Smooth muscle cell (in vitro differentiated cells): ENCODE results near the gene TCF7L1. TPM values are rescaled to one million over a fixed set of nuclear protein-coding genes. Genes with fewer than 3 reads are reported as not detected.
"Not testable (repeated sequence)": the region's sequence is repeated elsewhere in the genome, so short reads cannot be mapped to it uniquely, and the experiment has no call there.

Experiments used
- DNase-seq: peaks from one replicate; lab custom pipeline; 2025; ENCODE audit not compliant: unreplicated experiment; lab: John Stamatoyannopoulos, UW
- H2AFZ ChIP-seq: fragments of 200-600 bp; sonication (generic); 2 replicates; pipeline ENCODE4 v1.6.0; 2016; ENCODE audit warnings: antibody characterized with exemption, low read depth, mild to moderate bottlenecking
- H3F3A ChIP-seq: fragments of 200-600 bp; sonication (generic); 2 replicates; pipeline ENCODE4 v1.6.0; 2017; ENCODE audit warnings: antibody characterized with exemption, low read depth
- H3K27ac ChIP-seq: fragments of 200-600 bp; sonication (generic); 2 replicates; pipeline ENCODE4 v1.5.1; 2016; ENCODE audit warnings: low read depth, mild to moderate bottlenecking
- H3K27me3 ChIP-seq: fragments of 200-600 bp; sonication (generic); 2 replicates; pipeline ENCODE4 v1.6.1; 2016; ENCODE audit warnings: low read depth, mild to moderate bottlenecking
- H3K36me3 ChIP-seq: fragments of 200-600 bp; sonication (generic); 2 replicates; pipeline ENCODE4 v1.5.1; 2016; ENCODE audit warnings: low read depth
- H3K4me1 ChIP-seq: fragments of 200-600 bp; sonication (generic); 2 replicates; pipeline ENCODE4 v1.5.1; 2016; ENCODE audit warnings: low read depth
- H3K4me2 ChIP-seq: fragments of 200-600 bp; sonication (generic); 2 replicates; pipeline ENCODE4 v1.6.0; 2016; ENCODE audit warnings: mild to moderate bottlenecking
- H3K4me3 ChIP-seq: fragments of 200-600 bp; sonication (generic); 2 replicates; pipeline ENCODE4 v1.5.1; 2016; ENCODE audit warnings: mild to moderate bottlenecking
- H3K79me2 ChIP-seq: fragments of 200-600 bp; sonication (generic); 2 replicates; pipeline ENCODE4 v1.6.0; 2016; ENCODE audit warnings: low read depth, mild to moderate bottlenecking
- H3K9ac ChIP-seq: fragments of 200-600 bp; sonication (generic); 2 replicates; pipeline ENCODE4 v1.6.0; 2016; ENCODE audit warnings: low read depth
- H3K9me3 ChIP-seq: fragments of 200-600 bp; sonication (generic); replicated peaks from 2 replicates; pipeline ENCODE4 v1.5.1; 2016; ENCODE audit warnings: low read depth
- H4K20me1 ChIP-seq: fragments of 200-600 bp; sonication (generic); 2 replicates; pipeline ENCODE4 v1.6.0; 2016; ENCODE audit warnings: low read depth
- WGBS: methylation state at CpG from one replicate; pipeline ENCODE4 v1.1.7; 2016; ENCODE audit warnings: low lambda C conversion rate; 5-methylcytosine and 5-hydroxymethylcytosine counted together
- polyA plus RNA-seq: library from polyadenylated mRNA; unstranded; fragments of >200 nt; fragmentation: Nextera tagmentation; extraction: Ambion mirVana; gene quantifications from 2 replicates; pipeline ENCODE4 v1.2.1, GENCODE V29; 2016
- total RNA-seq: library from RNA; depleted of rRNA; stranded (reverse); fragments of >200 nt; gene quantifications from 2 replicates; pipeline ENCODE4 v1.2.3, GENCODE V29; 2014
- TF ChIP-seq, protein P1 (sequence below): fragments of 200-600 bp; sonication (generic); IDR thresholded peaks from 2 replicates; pipeline ENCODE4 v1.5.1; 2017; ENCODE audit warnings: borderline replicate concordance, mild to moderate bottlenecking, antibody characterized with exemption; ENCODE audit not compliant: insufficient read depth, poor library complexity, severe bottlenecking

TCF7L1 gene
- total and polyA plus RNA-seq, 2 experiments from 2014 or later, result 4.5 to 15.2 TPM

DNA sequence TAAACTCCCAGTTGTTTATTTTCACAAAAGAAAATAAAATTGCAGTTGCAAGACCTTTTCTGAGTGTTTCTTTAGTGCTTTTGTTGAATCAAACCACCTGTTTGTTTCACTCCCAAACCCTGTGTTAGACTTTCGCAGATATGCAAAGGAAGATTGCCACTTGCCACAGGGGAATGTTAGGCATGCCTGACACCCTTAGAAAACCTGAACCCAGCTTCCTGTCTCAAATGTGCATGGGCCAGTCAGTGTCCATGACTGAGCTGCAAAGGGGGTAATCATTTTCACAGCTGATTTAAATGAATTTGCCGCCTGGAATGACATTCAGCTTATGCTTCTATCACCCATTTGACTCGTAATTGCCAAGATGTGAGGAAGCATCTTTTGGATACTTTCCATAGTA is 177.1 kb downstream of the TCF7L1 start:
- Histone ChIP-seq H3K4me3 (no peak overlapping the region), H3K4me1 (no peaks in the 10 kb centered on the region), H3K27ac (no peak overlapping the region), H4K20me1 (no peaks in the 10 kb centered on the region), H3K27me3 (no peaks in the 10 kb centered on the region), H3K4me2 (no peak overlapping the region), H3F3A (no peaks in the 10 kb centered on the region), H3K9ac (no peak overlapping the region), H3K79me2 (no peaks in the 10 kb centered on the region), H3K36me3 (no peaks in the 10 kb centered on the region), H3K9me3 (no peaks in the 10 kb centered on the region), H2AFZ (no peak overlapping the region)
- DNase-seq, result no peak
- 90% methylated on average over 3 of the region's 3 CpGs for WGBS
- TF ChIP-seq, protein P1, sequence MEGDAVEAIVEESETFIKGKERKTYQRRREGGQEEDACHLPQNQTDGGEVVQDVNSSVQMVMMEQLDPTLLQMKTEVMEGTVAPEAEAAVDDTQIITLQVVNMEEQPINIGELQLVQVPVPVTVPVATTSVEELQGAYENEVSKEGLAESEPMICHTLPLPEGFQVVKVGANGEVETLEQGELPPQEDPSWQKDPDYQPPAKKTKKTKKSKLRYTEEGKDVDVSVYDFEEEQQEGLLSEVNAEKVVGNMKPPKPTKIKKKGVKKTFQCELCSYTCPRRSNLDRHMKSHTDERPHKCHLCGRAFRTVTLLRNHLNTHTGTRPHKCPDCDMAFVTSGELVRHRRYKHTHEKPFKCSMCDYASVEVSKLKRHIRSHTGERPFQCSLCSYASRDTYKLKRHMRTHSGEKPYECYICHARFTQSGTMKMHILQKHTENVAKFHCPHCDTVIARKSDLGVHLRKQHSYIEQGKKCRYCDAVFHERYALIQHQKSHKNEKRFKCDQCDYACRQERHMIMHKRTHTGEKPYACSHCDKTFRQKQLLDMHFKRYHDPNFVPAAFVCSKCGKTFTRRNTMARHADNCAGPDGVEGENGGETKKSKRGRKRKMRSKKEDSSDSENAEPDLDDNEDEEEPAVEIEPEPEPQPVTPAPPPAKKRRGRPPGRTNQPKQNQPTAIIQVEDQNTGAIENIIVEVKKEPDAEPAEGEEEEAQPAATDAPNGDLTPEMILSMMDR, result no peak

- 96% methylated on average over 7 of the region's 7 CpGs for WGBS
- peaks cover 4% of the 10 kb centered on the region for H4K20me1 ChIP-seq
- no peak overlapping the region for H3K4me3 ChIP-seq
- no peaks in the 10 kb centered on the region for H3K27me3 ChIP-seq
- no peak overlapping the region for H3K9ac ChIP-seq
- H3K4me2 ChIP-seq, result no peak overlapping the region
- peaks cover 4% of the 10 kb centered on the region for H3F3A ChIP-seq
- TF ChIP-seq, protein P1, result no peak
- H3K4me1 ChIP-seq, result no peaks in the 10 kb centered on the region
- no peak for DNase-seq
- no peak overlapping the region for H3K27ac ChIP-seq
- no peak overlapping the region for H2AFZ ChIP-seq
- H3K79me2 ChIP-seq, result peaks cover 4% of the 10 kb centered on the region
- no peaks in the 10 kb centered on the region for H3K9me3 ChIP-seq
- no peaks in the 10 kb centered on the region for H3K36me3 ChIP-seq
These were observed 179.2 kb downstream of the TCF7L1 start for GRCh38 chr2:85312404-85312803.

GRCh38 chr2:85314884-85315242 is 181.7 kb downstream of the TCF7L1 start:
- Histone ChIP-seq H3F3A (peaks cover 17% of the 10 kb centered on the region), H3K27ac (no peak overlapping the region), H4K20me1 (peaks cover 27% of the 10 kb centered on the region), H3K36me3 (no peaks in the 10 kb centered on the region), H3K9ac (no peak overlapping the region), H2AFZ (no peak overlapping the region), H3K4me2 (no peak overlapping the region), H3K4me1 (peaks cover 3% of the 10 kb centered on the region), H3K27me3 (no peaks in the 10 kb centered on the region), H3K4me3 (no peak overlapping the region), H3K9me3 (no peaks in the 10 kb centered on the region), H3K79me2 (peaks cover 6% of the 10 kb centered on the region)
- 95% methylated on average over 10 of the region's 10 CpGs for WGBS
- DNase-seq, result no peak
- TF ChIP-seq, protein P1, result no peak

GRCh38 chr2:85315921-85316320 is 182.7 kb downstream of the TCF7L1 start:
- not testable (repeated sequence) for DNase-seq, H3K4me3 ChIP-seq, H3K27me3 ChIP-seq, H3K27ac ChIP-seq, H3K9ac ChIP-seq, H3K36me3 ChIP-seq, H2AFZ ChIP-seq, H3K4me1 ChIP-seq, H3K9me3 ChIP-seq, H3K4me2 ChIP-seq
- Histone ChIP-seq H3K79me2 (peaks cover 12% of the 10 kb centered on the region), H3F3A (peaks cover 27% of the 10 kb centered on the region), H4K20me1 (peaks cover 34% of the 10 kb centered on the region)
- WGBS, result 91% methylated on average over 5 of the region's 5 CpGs
